ENCODE results near the gene DENND5B.

DNA sequence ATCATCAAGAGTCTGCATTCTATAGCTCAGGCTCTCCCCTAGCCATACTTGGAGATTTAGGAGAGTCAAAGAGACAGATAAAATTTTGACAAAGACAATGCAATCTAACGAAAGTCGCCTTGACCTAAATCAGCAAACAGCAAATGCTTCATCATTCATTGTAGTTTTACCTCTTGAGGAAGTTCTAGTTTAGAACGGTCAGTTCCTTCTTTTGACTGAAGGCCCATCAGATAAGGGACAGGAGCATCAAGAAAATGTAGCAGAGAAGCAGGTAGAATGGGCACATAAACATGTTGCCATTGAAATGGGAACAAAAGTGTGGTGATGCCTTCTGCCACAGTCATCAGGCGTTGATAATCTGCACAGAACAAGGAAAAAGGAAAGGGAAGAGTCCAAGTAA, 130.9 kb downstream of the DENND5B start:
- TF ChIP-seq TARDBP (IDR thresholded peaks at IDR 0.05; ENCODE audit: borderline replicate concordance) (no peak), ZNF274 (IDR thresholded peaks at IDR 0.05; ENCODE audit: insufficient read depth, insufficient read length) (no peak), ASH2L (IDR thresholded peaks at IDR 0.05; ENCODE audit: borderline replicate concordance, low read depth) (no peak), CREB1 (IDR thresholded peaks at IDR 0.05; ENCODE audit: low read depth) (no peak), EP300 (IDR thresholded peaks at IDR 0.05; ENCODE audit: borderline replicate concordance in 1 of 2, control insufficient read depth in 1 of 2, low read depth in 2 of 2, low read length in 2 of 2) (no peak)

Measured in GM12878 (cell line).